ENCODE data around the gene ZNF266. TPM values are rescaled to one million over a fixed set of nuclear protein-coding genes. Genes with fewer than 3 reads are reported as not detected.

Gene ZNF266
- total RNA-seq, 1 donor from 2014 or later, result 54.2 TPM

DNA sequence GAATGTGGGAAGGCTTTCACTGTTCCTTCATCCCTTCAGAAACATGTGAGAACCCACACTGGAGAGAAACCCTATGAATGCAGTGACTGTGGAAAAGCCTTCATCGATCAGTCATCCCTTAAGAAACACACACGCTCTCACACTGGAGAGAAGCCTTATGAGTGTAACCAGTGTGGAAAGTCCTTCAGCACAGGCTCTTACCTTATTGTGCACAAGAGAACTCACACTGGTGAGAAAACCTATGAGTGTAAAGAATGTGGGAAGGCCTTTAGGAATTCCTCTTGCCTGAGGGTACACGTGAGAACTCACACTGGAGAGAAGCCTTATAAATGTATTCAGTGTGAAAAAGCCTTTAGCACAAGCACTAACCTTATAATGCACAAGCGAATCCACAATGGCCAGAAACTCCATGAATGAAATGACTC lies 54.0 kb downstream of the ZNF266 start:
- H3K4me3 ChIP-seq, result no peak overlapping the region
- intact Hi-C loops (cut with DNase I), result no loop called here
- peaks cover 94 to 98% of the 10 kb centered on the region in 2 donors for H3K36me3 ChIP-seq
- TF ChIP-seq CTCF (IDR thresholded peaks at IDR 0.05), result no peak
- peaks cover 97 to 100% of the 10 kb centered on the region in 2 donors for H3K9me3 ChIP-seq
- no peak for DNase-seq (ENCODE audit: low spot score in 2 of 2)
- no peaks in the 10 kb centered on the region for H3K4me1 ChIP-seq
- H3K27me3 ChIP-seq, result no peaks in the 10 kb centered on the region
- H3K27ac ChIP-seq, result no peak overlapping the region

- H3K27ac ChIP-seq, result no peak overlapping the region
- DNase-seq (ENCODE audit: low spot score in 2 of 2), result no peak
- H3K9me3 ChIP-seq, result peaks cover 57 to 100% of the 10 kb centered on the region in 2 donors
- H3K36me3 ChIP-seq, result peaks cover 11 to 30% of the 10 kb centered on the region in 2 donors
- intact Hi-C loops (cut with DNase I), result no loop called here
- no peaks in the 10 kb centered on the region for H3K27me3 ChIP-seq
- H3K4me1 ChIP-seq, result no peaks in the 10 kb centered on the region
- no peak for TF ChIP-seq CTCF (IDR thresholded peaks at IDR 0.05)
- no peak overlapping the region for H3K4me3 ChIP-seq
These were observed 64.4 kb downstream of the ZNF266 start for GRCh38 chr19:9370738-9371619.

DNA sequence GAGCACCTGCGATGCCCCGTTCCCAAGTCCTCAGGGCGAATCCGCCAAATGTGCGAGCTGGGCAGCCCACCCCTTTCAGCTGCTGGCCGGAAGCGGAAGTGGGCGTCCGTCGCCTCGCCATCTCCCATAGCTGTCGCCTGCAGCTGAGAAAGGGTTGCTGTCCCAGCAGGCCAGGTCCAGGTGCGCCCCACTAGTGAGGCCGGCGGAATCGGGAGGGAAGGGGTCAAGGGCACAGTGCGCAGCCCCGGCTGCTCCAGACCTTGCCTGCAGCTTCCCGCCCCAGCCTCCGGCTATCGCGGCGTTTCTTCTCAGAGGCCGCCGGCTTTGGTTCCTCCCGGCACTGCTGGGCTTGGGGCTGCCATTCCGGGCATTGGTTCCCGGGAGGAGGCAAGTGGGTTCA lies 72.5 kb downstream of the ZNF266 start, which contains the start of gene ZNF177:
TSS of gene ZNF177 (plus strand) at position 109 of the 400 bp plus-strand sequence. CDS start 15,299 bp downstream, outside the sequence.
- intact Hi-C loops (cut with DNase I), result no loop called here
- Histone ChIP-seq H3K4me3 (peak within 1 kb of the TSS in 1 of 2 donors; percentile 9), H3K27ac (no peak within 1 kb of the TSS), H3K36me3 (peaks cover 4 to 23% of the 10 kb centered on the region in 2 donors), H3K4me1 (no peaks in the 10 kb centered on the region), H3K9me3 (peaks cover 70 to 98% of the 10 kb centered on the region in 2 donors), H3K27me3 (no peaks in the 10 kb centered on the region)
- no peak for TF ChIP-seq CTCF (IDR thresholded peaks at IDR 0.05)
- DNase-seq (ENCODE audit: low spot score in 2 of 2), result no peak

Other genes starting within 250 kb of the ZNF266 start
- gene OR7D4, start 216.0 kb downstream of the ZNF266 start, total RNA-seq, result not detected
- gene OR7E24, start 184.6 kb downstream of the ZNF266 start, total RNA-seq, result not detected
- 6.8 TPM for gene ZNF699, start 125.7 kb downstream of the ZNF266 start, total RNA-seq
- 1.5 TPM for gene ZNF559, start 111.4 kb downstream of the ZNF266 start, total RNA-seq
- not detected for gene ZNF177, start 72.6 kb downstream of the ZNF266 start, total RNA-seq
- gene ZNF560, start 63.0 kb upstream of the ZNF266 start, total RNA-seq, result not detected
- gene ZNF426, start 103.1 kb upstream of the ZNF266 start, total RNA-seq, result 24.6 TPM
- gene ZNF121, start 148.9 kb upstream of the ZNF266 start, total RNA-seq, result 22.7 TPM
- 35.4 TPM for gene ZNF561, start 185.7 kb upstream of the ZNF266 start, total RNA-seq
- 21.1 TPM for gene ZNF562, start 239.5 kb upstream of the ZNF266 start, total RNA-seq